HG03097 (cell line): Measurements from ENCODE around the gene NANS.
"Not testable (repeated sequence)": the region's sequence is repeated elsewhere in the genome, so short reads cannot be mapped to it uniquely, and the experiment has no call there.

Source experiments
- ATAC-seq: cut with Tn5 transposase; IDR thresholded peaks from one replicate; pipeline ENCODE4 v1.9.1; 2021; ENCODE audit not compliant: unreplicated experiment, low FRiP score

Gene NANS

GRCh38 chr9:98056269-98057137 lies at the start of gene NANS:
Gene NANS, plus strand, starts transcription at chr9:98056732. Its CDS starts 77 bp downstream, at chr9:98056809.
- ATAC-seq: peak; percentile 89

- ATAC-seq: no peak
Measured at GRCh38 chr9:98007251-98007928, 49.1 kb upstream of the NANS start.

GRCh38 chr9:98008764-98009163 lies 47.8 kb upstream of the NANS start:
- ATAC-seq: no peak

GRCh38 chr9:98009437-98009836 lies 47.1 kb upstream of the NANS start:
- ATAC-seq: no peak

- no peak for ATAC-seq
Measured at GRCh38 chr9:98009936-98010335, 46.6 kb upstream of the NANS start.

- ATAC-seq: no peak
Measured at GRCh38 chr9:98010445-98010844, 46.1 kb upstream of the NANS start.

- ATAC-seq: no peak
Measured at GRCh38 chr9:98011122-98011521, 45.4 kb upstream of the NANS start.

GRCh38 chr9:98016137-98016680 lies 40.3 kb upstream of the NANS start:
- no peak for ATAC-seq

GRCh38 chr9:98017306-98017705 lies 39.2 kb upstream of the NANS start:
- ATAC-seq: no peak

- no peak for ATAC-seq
Measured at GRCh38 chr9:98018347-98018746, 38.2 kb upstream of the NANS start.

GRCh38 chr9:98019098-98019497 lies 37.4 kb upstream of the NANS start:
- no peak for ATAC-seq

GRCh38 chr9:98019869-98020268 lies 36.7 kb upstream of the NANS start:
- ATAC-seq: not testable (repeated sequence)

- no peak for ATAC-seq
Measured at GRCh38 chr9:98020476-98021145, 35.9 kb upstream of the NANS start.

GRCh38 chr9:98021306-98022040 lies 35.1 kb upstream of the NANS start:
- ATAC-seq: no peak

GRCh38 chr9:98022447-98022846 lies 34.1 kb upstream of the NANS start:
- no peak for ATAC-seq

GRCh38 chr9:98024702-98025101 lies 31.8 kb upstream of the NANS start:
- no peak for ATAC-seq

GRCh38 chr9:98031169-98031568 lies 25.4 kb upstream of the NANS start:
- ATAC-seq: no peak

- ATAC-seq: no peak
Measured at GRCh38 chr9:98031935-98032334, 24.6 kb upstream of the NANS start.

GRCh38 chr9:98034593-98035546 lies 21.7 kb upstream of the NANS start:
- ATAC-seq: no peak
